ELF-1 (cell line): ENCODE measurements around the gene MICA.
"Not testable (repeated sequence)": the region's sequence is repeated elsewhere in the genome, so short reads cannot be mapped to it uniquely, and the experiment has no call there.

ENCODE experiments used
- DNase-seq: peaks from one replicate; pipeline ENCODE4 v3.0.0-alpha.2; 2016; ENCODE audit warnings: low read depth, low spot score

The MICA gene

DNA sequence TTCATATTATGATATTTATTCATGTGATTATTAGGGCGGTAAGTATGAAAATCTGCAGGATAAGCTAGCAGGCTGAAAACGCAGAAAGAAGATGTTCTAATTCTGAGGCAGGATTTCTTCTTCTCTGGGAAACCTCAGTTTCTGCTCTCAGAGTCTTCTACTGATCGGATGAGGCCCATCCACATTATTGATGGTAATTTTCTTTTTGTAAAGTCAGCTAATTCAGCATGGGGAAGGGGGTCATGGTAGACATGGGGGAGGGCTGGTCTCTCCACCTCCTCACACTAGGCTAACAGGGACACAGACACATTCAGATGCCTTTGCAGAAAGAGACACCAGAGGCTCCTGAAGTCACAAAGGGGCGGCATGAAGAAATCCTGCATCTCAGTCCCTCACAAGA is 21.7 kb upstream of the MICA start:
- DNase-seq, result no peak

DNA sequence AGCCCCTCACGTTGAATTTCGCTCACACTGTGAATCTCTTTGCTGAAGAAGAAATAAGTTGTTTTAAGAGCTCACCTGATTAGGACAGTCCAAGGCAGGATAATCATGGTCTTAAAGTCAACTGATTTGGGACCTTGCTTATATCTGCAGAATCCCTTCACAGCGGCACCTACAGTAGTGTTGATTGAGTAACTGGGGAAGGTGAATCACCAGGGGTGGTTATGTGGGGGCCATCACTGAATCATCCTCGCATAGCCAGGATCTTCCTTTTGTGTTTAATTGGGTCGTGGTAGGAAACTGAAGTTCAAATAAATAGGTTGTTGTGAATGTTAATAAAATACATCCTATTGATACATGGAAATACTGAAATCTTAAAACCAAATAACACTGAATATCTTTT is 20.2 kb upstream of the MICA start:
- no peak for DNase-seq

DNA sequence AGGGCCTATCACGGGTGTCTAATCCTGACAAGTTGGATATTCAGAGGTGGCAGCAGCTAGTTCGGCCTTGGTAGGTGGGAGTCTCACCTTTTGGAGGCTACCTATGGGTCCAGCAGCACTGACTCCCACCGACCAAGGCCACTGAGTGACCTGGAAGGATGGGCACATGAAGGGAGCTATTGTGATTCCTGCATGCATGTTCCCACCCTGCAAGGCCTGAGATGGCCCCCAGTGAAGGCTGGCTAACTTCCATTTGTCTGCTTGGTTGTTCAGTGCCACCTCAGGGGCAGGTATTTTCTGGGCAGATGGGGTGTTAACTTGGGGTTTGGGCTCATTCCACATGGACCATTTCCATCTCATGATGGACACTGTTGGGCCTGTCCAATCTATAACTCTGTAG is 18.4 kb upstream of the MICA start:
- DNase-seq, result no peak

DNA sequence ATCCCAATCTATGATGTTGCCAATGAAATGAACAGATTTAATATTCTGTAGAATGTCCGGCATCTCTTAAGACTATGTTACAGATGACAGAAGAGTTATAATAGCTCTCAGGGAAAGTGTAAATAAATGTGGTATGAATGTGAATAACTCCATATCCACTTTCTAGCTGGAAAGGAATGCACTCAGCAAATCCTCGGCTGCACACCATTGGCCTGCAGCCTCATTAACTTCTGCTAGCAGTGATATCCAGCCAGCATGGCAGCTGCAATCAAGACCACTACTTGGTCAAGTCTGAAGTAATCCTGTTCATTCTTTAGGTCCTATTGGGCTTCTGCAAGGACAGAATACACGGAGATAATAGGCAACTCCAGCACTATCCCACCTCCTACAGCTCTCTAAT is 17.3 kb upstream of the MICA start:
- no peak for DNase-seq

DNA sequence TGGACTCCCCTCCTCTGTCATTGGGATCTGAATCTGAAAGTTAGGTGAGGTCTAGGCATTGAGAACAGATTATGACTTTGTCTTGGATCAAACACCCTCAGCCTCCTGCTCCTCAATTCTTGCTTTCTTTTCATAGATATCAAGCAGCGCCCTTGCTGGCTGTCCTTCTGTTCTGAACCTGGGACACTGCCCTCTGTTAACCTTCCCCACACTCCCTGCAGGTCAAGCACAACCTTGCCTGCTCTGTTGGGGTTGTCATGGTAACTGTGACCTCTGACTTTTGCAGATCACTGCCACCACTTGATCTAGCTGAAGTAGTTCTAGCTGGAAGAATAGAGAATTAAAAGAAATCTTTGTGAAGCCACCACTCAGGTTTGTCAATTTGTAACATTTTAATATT is 16.4 kb upstream of the MICA start:
- DNase-seq, result no peak

DNA sequence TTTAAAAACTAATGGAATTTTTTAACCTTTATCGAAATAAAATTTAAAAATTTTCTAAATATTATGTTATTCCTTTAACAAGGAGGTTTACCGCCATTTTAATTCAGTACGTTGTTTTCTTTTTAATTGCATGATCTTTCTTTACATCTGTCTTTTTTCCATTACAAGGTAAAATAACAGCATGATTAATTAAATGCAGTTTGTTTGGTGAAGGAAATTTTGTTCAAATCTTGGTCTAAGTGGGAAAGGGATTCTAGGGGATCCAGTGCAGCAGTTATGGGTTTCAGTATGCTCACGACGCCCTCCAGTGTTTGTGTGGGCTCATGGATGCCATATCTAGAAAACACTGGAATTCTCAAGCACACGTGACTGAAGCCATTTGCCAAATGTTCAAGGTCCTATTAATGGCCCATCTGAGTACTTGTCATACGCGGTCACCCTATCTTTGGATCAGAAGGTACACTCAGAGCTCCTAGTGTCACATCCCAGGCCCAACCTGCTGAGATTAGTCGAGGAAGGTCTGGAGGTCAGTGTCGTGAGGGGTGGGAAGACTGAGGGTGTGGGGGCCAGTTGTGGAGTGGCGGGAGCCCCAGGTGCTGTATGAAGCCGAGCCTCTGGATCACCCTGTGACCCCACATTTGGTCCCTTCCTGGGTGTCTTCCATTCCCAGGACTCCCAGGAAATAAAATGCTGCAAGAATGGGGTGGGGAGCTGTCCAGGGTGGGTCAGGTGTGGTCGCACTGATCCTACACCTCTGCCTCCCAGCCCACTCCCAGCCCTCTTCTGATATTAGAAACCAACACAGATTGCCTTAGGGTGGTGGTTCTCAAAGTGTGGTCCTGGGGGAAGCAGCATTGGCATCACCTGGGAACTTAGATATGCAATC is 14.2 kb upstream of the MICA start:
- DNase-seq, result not testable (repeated sequence)

DNA sequence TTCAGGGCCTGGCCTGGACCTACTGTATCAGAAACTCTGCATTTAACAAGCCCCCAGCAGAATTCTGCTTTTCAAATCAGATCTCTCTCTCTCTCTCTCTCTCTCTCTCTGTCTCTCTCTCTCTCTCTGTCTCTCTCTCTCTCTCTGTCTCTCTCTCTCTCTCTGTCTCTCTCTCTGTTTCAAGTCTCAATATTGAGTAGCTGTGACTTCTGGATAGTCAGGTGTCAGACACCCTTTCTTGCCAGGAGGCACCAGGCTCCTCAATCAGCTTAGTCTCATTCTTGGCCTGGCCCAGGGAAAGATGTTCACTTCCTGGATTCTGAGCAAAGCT is 13.6 kb upstream of the MICA start:
- DNase-seq, result not testable (repeated sequence)

DNA sequence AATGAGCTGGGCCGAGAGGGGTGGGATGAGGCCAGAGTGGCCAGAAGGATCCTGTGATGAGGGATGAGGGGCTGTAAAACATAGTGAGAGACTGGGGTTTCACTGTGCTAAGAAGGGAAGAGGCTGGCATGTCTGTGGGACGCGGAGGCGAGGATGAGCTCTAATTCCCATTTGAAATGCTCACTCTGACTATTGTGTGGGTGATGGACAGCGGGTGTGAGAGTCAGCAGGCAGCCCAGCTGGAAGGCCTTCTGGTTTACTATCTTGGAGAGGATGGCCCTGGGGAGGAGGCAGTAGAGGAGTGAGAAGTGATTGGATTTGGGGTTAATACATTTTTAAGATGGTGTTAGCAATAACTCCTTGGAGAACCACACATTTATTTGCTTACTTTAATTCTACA is 9.5 kb upstream of the MICA start:
- DNase-seq, result no peak

DNA sequence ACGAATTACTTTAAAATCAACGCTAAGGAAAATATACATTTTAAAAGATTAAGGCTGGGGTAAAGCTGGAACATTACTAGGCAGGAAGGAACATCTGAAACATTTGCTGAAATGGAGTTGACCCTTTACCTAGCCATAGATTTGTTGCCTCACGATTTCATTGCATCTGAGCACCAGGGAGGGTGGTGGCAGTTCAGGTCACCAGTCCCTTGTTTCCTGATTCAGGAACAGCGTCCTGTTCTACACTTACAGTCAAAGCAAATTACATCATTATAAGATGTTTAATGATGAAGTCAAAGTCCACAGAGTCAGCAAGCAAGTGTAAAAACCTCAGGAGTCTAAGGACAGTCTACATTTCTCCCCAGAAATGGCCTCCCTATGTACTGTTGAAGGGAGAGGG is 9.0 kb upstream of the MICA start:
- no peak for DNase-seq

DNA sequence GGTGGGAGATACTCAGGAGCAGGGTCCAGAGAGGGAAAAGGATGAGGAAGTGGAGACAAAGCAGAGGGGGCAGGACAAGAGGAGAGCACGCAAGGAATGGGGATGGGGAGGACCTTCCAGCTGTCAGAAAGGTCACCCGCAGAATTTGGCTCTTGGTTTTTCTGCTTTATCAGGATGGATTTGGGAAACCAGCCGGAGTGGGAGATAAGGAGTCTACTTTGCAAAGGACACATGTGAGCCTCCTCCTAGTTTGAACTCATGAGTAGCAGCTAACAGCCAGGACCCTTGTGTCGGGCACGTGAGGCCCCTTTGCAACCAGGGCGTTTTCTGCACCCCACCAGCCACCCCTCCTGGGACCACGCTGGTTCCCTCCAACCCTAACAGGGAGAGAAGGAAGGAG is 7.6 kb upstream of the MICA start:
- DNase-seq, result no peak

DNA sequence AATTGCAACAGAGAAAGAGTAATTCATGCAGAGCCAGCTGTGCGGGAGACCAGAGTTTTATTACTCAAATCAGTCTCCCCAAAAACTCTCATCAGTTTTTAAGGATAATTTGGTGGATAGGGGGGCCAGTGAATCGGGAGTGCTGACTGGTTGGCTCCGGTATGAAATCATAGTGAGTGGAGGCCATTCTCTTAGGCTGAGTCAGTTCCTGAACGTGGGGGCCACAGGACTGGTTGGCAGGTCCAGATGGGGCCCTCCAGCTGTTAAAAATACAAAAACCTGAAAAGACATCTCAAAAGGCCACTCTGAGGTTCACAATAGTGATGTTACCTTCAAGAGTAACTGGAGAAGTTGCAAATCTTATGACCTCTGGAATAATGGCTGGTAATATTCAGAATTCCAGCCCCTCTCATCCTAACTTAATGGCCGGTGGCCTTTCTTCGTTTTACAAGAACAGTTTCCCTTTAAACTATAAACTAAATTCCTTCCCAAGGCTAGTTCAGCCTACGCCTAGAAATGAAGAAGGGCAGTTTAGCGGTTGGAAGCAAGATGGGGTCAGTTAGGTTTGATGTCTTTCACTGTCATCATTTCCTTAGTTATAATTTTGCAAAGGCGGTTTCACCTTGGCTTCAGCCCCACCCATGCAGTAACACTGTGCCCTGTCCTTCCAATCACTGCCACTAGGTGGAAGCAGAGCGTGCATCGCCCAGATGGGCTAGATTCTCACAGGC is 6.8 kb upstream of the MICA start:
- peak; percentile 68 for DNase-seq

DNA sequence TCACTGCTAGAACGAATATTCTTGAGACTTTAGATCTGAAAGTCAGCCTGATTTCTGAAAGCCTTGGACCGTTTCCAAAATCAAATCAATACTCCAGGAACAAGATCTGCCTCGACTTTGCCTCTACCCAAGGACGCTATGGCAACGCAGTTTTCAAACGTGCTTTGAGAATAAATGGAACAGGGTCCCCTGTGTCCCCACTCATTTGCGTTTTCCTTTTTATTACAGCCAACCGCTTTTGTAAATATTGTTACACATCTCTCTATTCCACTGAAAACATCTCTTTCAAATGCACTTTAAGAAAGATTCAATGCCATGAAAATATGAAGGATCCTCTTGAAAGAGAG is 6.3 kb upstream of the MICA start:
- not testable (repeated sequence) for DNase-seq

DNA sequence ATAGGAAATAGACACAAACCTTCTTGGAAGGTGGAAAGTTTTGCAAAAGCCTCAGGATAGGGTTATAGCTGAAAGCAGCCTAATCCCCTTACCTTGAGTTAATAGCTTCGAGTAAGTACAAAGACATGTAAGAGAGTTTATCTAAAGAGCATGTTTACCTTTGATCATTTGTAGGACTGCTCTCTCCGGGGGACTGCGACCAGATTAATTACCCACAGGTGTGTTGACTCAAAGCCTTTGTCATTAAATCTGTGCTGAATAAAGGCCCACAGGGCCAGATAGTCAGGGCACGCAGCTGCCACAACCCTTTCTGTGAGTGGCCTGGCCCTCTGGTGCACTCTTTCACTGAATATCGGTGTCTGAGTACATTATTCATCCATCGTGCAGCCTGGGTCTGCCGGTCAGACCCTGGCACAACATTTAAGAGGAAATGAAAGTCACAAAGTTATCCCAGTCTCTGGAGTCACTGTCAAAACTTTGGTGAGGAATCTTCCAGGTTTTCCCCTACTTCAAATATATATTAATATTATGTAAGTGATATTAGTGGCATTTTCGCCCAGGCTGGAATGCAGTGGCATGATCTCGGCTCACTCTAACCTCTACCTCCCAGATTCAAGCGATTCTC is 5.4 kb upstream of the MICA start:
- DNase-seq, result no peak

DNA sequence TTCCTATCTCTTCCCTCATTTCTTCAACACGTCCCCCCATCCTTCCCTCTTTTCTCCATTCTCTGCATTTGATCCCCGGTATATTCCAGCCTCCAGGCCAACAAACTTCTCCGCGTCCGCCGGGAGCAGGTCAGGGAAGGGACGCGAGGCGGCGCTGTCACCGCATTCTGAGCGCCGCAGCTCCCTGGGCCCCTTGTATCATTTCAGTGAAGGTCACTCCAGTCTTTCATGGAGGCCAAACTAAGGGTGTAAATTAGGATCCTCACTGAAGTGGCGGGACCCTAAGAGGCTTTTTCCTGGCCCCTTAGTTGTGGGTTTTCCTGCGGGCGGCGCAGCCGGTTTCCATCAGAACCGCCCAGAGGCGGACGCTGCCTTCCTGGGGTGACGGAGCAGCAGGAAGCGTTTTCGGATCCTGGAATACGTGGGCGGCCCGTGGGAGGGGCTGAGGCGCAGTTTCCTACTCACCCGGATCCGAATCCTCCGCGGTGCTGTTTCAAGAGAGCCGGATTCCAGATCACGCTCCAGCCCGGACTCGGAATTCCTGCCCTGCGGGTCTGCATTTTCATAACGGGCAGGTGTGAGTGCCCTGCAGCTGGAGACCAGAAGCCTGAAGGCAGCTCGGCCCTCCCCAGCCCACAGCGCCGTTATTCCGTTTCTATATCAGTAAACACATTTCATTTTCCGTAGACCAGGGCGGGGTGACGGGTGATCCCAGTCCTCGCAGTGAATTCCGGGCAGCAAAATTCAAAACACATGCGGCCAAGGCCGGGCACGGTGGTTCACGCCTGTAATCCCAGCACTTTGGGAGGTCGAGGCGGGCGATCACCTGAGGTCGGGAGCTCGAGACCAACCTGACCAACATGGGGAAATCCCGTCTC is 3.6 kb upstream of the MICA start:
- peak; percentile 94 for DNase-seq

DNA sequence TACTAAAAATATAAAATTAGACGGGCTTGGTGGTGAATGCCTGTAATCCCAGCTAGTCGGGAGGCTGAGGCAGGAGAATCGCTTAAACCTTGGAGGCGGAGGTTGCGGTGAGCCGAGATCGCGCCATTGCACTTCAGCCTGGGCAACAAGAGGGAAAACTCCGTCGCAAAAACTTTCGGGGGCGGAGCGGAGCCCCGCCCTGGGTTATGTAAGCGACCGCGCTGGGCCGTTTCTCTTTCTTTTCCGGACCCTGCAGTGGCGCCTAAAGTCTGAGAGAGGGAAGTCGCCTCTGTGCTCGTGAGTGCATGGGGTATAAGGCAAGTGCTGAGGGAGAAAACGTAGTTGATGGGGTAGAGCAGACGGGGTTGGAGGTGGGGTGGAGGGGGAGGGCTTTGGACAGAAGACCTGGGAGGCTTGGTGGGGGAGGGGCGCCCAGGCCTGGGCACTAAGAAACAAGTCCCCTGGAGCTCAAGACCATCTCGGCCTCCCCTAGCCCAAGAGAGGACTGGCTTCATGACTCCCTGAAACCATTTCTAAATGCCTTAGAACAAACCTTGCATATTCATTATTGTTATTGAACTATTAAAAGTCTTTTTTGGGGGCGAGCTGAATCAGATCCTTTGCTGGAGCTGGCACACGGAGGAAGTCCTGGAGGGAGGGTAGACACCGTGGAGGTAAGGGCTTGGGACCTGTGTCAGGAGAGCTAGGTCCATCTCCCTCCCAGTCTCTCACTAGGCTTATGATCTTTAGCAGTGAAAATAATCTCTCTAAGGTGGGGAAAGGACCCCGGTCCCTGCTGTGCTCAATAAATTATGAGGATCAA is 2.7 kb upstream of the MICA start:
- DNase-seq, result peak; percentile 74

DNA sequence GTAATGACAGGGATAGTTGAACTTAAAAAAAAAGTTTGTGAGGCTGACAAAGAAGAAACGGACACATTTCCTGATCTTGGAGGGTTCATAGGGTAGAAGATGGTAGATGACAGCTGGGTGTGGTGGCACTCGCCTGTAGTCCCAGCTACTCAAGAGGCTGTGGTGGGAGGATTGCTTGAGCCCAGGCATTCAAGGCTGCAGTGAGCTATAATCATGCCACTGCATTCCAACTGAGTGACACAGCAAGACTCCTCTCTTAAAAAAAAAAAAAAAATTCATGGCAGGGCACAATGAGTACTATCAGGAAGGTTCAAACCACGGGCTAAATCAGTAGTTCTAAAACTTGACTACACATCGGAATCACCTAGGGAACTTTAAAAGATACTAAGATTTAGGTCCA is 2.0 kb upstream of the MICA start:
- peak; percentile 58 for DNase-seq

DNA sequence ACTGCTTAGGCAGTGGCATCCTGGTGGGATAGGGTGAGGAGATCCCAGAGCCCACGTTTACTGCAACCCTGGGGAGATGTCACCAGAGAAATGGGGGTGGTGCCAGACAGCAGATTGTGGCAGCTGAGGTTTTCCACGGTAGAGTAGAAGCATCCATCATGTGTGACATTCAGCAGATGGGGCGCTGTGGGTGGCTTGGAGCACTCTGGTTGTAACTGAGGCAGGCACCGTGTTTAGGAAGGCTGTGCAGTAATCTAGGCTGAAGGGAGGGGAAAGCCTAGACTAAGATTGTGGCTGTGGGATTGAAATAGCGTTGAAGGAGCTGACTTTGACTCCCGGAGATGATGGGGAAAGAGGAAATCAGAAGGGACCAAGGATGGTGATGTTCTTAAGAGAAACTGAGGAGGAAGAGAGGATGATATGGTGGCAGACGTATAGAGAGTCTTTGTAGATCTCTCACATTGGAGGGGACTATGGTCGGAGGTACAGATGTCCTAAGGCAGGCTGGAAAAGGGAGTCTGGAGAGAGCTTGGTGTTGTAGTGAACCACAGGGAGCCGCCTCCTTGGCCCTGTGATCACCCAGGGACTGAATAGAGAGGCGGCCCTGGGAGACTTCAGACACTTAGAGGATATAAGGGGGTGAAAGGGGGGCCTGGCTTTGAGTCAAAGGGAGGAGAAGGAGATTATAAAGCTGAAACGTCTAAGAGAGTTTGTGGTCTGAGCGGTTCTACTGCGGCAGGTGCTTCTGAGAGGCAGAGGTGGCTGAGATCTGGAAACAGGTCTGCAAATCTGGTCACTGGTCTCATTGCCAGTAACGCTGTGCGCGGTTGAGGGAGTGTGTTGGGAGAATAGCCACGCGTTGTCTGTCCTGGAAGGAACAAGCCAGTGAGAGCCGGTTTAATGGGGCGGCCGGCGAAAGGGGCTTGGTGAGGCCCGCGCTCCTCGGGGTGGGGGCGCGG is 792 bp upstream of the MICA start:
- no peak for DNase-seq

DNA sequence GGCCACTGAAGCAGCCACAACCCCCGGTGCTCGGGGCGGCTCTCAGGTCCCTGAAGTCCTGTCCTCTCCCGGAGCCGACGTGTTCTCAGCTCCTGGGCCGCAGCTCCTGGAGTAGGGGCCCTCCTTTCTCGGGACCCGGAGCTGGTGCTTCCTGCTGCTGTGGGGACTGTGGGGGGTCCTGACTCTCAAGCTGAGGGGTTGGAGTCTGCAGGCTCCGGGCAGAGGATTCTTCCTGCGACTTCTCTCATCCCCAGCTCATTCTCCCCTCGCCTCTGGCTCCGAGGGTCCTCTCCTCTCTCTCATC is 618 bp downstream of the MICA start:
- DNase-seq, result not testable (repeated sequence)

DNA sequence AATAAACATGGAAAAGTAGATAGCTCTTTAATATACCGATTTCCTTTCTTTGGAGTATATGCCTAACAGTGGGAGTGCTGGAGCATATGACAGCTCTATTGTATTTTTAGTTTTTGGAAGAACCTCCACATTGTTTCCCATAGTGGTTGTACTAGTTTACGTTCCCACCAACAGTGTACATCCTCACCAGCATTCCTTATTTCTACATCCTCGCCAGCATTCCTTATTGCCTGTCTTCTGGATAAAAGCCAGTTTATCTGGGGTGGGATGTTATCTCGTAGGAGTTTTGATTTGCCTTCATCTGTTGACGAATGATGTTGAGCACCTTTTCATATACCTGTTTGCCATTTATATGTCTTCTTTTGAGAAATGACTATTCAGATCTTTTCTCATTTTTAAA is 2.6 kb downstream of the MICA start:
- DNase-seq, result no peak

DNA sequence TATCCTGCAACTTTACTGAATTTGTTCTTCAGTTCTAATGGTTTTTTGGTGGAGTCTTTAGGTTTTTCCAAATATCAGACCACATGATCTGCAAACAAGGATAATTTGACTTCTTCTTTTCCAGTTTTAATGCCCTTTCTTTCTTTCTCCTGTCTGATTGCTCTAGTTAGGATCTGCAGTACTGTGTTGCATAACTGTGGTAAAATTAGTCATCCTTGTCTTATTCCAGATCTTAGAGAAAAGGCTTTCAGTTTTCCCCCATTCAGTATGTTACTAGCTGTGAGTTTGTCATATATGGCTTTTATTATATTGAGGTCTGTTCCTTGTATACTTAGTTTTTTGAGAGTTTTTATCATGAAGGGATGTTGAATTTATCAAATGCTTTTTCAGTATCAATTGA is 4.3 kb downstream of the MICA start:
- no peak for DNase-seq
